NCI-H1417 (cell line): Measurements from ENCODE around the gene TMEM161A.
"Not testable (repeated sequence)": the region's sequence is repeated elsewhere in the genome, so short reads cannot be mapped to it uniquely, and the experiment has no call there.

ENCODE experiments used
- DNase-seq, 3 experiments: peaks; one replicate each; lab custom pipeline; 2025; lab: John Stamatoyannopoulos, UW

The TMEM161A gene

DNA sequence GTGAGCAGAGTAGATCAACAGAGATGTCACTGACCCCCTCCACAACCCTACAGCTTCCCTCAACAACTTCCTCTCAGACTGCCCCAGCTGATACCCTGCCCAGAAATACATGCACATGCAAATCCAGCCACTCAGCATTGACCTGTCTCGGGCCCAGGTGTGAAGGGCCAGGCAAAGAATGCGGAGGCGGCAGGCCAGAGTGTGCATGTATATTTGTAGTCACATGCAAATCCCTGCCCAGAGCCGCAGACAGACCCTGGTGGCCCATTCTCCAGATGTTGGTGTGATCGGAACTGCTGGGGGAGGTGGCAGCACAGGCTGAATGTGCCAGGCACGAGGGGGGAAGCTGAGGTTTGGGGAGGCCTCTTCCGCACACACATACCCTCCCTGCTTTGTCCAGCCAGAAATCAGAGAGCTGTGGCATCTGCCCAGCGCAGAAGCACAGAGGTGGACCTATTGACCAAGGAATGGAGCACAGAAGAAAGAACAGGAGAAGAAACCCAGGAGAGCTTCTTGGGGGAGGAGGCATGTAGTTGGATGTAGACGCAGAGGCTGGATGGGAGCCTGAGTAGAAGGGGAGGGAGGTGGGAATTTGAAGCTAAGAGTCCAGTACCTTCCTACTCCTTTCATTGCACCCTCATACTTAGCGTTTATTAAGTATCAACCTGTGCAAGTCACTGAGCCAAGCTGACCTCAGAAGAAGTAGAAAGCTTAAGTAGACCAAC lies 17.4 kb upstream of the TMEM161A start:
- no peak for DNase-seq

DNA sequence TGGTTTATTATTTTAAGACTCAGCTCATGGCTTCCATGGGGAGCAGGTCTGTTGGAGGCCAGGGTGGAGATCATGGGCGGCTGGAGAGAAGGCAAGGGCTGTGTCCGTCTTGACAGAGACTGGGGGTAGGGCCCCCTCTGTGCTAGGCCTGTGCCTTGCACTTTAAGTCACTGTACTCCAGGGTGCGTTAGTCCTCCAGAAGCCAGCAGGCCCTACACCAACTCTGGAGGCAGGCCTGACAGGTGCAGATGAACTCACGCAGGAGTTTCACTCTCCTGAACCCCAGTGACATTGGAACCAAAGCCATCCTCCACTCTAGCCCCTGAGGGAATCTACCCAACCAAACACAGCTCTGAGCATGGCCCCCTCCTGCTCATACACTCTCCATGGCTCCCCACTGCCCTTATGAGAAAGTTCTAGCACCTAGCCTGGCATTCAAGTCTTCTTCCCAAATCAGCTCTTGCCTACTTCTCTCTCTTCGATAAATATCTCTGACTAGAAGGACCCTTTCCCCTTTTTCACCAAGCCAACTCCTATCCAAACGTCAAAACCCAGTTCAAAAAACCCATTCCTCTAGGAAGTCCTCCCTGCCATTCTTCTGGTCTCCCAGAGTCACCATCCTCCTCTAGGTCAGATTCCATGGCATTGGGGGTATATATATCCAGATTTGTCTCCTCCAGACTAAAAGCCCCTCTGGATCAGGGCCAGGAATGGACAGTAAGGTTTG lies 16.7 kb upstream of the TMEM161A start:
- no peak for DNase-seq

DNA sequence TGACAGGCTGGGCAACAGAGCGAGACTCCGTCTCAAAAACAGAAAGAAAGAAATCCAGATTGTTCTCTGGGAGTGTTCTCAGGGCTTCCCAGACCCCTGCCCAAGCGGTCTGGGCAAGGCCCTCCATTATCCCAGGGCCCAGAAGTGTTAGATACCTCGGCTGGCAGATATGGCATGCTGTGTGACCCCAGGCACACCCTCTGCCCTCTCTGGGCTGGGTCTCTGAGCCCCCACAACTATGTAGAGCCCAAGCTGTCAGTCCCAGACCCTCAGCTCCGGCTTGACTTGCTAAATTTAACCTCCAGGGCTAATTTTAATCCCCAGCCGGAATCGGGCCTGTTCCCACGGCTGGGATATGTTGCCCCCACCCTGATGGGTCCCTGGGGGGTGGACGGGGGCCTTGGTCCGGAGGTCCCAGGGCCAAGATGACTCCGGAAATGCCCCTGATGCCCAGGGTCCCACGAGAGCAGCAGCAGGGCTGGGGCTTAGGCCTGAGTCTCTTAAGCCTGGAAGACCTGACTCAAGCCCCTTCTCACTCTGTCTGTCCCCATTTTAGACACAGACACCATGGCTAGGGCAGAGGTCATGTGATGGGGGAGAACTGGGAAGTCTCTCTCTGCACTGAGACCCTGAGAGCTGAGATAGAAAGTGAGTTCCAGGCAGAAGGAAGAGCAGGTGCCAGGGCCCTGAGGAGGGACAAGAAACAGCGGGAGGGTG lies 14.5 kb upstream of the TMEM161A start:
- no peak for DNase-seq

DNA sequence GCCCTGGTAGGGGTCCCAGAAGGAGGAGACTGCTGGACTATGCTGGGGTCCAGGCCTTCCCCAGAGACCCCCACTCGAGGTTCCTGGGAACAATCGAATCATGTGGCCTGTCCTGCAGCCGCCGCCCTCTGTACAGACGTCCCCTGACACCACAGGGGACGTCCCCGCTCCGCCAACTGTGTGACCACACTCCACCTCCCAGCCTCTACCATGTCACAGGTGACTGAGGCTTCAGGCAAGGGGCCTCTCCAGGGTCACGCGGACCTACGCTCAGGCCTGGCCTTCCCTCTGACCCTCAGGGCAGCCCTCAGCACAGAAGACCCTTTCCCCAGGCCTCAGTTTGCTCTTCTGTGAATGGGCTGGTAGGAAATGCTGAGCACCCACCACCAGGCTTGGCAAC lies 13.1 kb upstream of the TMEM161A start:
- DNase-seq = no peak

DNA sequence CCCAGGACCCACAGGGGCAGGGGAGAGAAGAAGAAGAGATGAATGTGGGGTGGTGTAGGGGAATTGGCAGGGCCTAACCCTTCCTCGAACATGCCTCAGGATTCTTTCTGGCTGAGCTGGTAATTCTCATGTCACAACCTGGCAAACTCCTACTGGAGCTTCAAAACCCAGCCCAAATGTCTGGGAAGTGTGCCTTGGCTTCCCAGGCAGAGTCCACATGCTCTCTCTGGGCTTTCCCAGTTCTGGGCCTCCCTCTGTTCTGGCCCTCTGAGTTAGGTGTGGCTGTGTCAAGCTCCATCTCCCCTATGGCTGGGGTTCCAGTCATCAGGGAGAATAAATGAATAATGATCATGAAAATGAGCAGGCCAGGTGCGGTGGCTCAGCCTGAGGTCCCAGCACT lies 11.2 kb upstream of the TMEM161A start:
- no peak for DNase-seq

DNA sequence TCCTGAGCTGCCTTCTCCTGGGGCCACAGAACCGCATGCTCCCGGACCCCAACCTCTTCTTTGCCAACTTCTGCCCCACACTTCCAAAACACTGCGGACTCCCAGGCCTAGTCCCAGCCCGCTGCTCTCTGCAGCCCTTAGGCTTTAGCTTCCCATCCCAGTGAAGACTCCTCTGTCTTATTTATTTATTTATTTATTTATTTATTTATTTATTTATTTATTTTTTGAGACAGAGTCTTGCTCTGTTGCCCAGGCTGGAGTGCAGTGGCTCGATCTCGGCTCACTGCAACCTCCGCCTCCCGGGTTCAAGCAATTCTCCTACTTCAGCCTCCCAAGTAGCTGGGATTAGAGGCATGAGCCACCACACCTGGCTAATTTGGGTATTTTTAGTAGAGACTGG lies 10.2 kb upstream of the TMEM161A start:
- not testable (repeated sequence) for DNase-seq

DNA sequence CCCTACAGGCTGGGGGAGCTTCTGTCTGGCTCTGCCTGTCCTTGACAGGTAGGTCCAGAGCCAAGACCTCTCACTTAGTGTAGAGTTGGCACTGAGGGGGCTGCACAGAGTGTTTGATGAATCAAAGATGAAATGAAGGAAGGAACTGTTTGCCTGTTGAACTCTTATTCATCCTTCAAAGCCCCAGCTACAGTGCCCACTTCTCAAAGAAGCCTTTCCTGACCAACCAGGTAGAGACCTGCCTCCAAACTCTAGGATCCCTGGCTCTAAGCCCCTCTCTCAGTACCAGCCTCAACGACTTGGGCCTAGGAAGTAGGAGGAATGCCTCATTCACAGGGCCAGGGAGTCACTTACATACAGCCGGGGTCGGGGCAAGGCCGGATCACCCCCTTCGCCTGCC lies 9.1 kb upstream of the TMEM161A start:
- no peak for DNase-seq

DNA sequence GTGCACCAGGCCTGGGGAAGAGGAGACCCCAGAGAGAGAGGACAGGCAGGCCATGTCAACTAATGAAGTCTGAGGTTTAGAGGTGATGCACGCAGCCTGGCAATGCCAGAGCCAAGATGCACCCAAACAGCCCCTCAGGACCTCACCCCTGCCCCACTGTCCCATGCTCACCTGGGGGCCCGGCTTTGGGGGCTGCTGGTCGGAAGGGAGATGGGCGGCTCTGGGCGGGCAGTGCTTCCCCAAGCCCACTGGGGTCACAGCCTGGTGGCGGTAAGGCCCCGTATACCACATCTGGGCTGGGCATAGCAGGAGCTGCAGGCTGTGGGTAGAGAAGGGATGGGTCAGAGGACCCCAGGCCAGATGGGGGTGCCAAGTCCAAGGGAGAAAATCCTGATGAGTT lies 8.6 kb upstream of the TMEM161A start:
- no peak for DNase-seq

DNA sequence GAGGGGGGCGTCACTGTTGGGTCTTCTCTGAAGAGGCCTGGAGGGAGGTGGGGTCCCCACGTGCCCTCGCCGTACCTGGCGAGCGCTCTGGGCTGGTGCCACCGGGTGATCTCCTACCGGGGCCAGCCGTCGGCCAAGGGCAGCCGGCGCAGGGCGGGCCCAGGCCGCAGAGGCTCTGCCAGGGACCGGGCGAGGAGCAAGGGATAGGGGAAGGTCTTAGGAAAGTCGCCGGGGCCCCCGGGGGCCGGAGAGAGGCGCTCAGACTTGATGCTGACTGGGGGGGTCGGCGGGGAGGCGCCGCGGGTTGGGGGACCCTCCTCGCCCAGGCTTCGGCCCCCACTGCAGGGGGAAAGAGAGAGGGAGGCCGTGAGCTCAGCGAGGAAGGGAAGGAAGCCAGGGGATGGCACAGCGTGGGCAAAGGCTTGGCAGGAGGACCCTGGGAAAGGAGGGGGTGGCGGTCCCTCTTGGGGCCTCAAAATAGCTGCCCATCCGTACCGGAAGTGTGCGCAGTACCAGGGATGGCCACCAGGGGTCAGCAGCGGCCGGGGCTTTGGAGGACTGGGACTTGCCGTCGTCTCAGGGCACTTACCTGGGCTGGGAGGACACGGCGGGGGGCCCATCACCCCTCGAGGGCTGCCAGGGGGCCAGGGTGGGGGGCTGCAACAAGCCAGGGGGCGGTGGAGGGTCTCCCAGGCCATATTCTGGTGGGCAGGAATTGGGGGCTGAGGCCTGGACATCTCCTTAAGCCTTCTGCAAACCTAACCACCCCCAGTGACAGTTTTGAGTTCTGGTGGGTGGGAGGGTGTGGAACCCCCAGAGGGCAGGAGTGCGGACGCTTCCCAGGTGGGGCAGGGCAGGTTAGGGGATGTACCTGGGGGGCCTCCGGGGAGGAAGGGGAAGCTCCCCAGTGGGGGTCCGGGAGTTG lies 7.7 kb upstream of the TMEM161A start:
- peak; percentile 30 to 71 (median 48) for DNase-seq

DNA sequence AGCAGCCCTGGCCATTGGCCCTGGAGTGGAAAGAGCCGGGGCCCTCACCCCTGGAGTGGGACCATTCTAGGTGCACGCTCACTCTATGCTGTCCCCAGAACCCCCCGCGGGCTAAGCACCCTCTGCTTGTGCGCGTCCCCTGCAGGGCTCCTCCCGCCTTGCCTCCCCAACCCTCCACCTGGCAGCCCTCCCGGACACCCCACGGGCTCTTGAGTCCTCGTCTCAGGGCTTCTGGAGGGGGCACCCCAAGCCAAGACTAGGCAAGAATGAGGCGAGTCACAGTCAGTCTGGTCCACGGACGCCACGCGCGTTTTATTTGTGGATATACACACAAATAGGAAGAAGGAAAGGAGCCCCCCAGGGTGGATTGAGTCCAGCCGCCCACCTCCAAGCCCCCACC lies 7.0 kb upstream of the TMEM161A start:
- no peak for DNase-seq

DNA sequence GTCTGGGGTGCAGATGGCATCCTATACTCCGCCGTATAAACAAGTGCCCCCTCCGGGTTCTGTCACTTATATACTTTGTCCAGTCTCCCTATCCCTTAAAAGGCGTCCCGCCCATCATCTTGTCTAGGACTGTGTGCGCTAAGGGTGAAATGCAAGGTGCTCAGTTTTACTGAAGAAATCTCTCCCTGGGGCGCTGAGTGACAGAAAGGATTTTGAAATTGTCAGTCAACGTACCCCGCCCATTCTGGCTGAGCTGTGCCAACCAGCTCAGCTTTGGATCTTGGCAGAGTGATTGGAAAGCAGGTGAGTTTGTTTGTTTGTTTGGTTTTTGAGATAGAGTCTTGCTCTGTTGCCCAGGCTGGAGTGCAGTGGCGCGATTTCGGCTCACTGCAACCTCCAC lies 4.1 kb upstream of the TMEM161A start:
- no peak for DNase-seq

DNA sequence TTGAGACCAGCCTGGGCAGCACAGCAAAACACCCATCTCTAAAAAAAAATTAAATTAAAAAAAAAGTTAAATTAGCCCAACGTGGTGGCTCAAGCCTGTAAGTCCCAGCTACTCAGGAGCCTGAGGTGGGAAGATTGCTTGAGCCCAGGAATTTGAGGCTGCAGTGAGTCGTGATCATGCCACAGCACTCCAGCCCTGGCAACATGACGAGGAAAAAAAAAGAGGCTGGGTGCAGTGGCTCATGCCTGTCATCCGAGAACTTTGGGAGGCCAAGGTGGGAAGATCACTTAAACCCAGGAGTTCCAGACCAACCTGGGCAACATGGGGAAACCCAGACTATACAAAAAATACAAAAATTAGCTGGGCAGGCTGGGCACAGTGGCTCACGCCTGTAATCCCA lies 2.2 kb upstream of the TMEM161A start:
- no peak for DNase-seq

DNA sequence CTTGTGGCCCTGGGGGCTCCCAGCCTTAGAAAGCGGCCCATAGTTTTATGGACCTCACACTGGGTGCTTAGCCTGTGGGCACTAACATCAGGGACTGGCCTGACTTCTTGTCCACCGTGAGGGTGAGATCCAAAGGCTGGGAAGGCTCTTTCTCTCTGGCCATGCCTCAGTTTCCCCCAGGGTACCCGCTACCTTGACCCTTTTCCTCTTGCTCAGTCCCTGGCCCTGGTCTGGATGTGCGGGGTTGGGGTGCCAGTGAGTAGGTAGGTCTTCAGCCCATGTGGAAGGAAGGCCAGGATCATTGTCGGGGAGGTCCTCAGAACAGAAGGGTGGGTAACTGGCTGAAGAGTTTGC lies 1.6 kb upstream of the TMEM161A start:
- no peak for DNase-seq

DNA sequence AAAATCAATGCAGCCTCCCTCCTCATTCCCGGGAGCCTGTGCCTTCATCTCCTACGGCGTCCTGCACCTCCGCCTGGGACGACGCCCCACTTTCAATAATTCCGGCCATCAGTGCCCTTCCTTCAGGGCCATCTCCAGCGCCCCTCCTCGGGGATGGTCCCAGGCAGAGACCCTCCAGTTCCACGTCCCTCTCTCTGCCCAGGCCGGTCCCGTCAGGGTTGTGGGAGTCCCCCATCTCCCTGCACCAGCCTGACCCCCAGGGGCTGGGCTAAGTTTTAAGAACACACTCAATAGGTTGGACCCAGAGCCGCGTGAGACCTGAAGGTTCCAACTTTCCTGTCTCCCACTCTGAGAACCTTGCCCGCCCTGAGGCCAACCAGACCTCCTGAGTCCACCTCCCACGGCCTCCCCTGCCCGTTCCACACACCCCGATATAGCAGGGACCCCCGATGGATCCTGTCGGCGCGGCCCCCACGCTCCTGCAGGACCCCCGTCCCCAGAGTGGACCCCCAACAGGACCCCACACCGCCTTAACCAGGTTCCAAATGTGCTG lies 646 bp downstream of the TMEM161A start:
- peak in 1 of 3 experiments; percentile 13 for DNase-seq

DNA sequence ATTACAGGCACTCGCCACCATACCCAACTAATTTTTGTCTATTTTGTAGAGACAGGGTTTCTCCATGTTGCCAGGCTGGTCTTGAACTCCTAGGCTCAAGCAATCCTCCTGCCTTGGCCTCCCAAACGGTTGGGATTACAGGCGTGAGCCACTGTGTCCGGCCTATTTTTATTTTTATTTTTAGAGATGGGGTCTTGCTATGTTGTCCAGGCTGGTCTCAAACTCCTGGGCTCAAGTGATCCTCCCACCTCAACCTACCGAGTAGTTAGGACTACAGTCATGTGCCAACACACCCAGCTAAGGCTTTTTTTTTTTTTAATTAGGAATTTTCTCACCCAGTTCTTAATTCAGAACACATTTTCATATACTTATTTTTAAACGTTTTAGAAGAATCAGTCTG lies 2.6 kb downstream of the TMEM161A start:
- DNase-seq = not testable (repeated sequence)

DNA sequence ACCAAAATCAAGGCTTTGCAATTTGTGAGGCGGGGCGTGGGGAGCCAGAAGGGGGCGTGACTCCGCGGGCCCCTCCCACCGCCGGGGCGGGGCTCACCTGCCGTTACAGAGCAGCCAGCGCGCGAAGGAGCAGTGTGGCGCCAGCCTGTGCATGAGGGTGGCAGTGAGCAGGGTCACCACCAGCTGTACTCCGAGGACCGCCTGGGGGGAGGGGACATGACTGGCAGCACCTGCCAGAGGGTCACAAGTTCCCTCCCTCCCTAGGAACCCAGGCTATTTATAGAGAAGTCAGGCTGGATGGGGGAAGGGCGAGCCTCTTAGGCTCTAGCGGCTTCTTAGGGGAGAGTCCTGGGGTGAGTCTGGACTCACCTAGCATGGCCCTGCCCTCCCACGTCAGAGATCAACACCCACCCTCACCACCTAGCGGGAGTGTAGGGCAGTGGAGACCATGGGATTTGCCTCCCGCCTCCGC lies 3.6 kb downstream of the TMEM161A start:
- DNase-seq = peak in 2 of 3 experiments; percentile 79 to 92

DNA sequence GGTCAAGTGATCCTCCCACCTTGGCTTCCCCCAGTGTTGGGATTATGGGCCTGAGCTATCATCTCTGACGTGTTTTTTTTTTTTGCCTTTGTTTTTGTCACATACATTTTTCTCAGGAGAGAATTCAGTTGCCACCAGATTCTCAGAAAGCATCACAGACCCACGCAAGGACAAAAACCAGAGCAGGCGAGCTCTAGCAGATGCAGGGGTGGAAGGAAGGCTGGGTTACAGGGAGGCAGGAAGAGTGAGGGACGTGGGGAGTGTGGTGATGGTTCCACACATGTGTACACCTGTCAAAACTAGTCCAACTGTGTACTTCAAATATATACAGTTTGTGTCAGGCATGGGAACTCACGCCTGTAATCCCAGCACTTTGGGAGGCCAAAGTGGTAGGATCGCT lies 4.3 kb downstream of the TMEM161A start:
- no peak for DNase-seq

DNA sequence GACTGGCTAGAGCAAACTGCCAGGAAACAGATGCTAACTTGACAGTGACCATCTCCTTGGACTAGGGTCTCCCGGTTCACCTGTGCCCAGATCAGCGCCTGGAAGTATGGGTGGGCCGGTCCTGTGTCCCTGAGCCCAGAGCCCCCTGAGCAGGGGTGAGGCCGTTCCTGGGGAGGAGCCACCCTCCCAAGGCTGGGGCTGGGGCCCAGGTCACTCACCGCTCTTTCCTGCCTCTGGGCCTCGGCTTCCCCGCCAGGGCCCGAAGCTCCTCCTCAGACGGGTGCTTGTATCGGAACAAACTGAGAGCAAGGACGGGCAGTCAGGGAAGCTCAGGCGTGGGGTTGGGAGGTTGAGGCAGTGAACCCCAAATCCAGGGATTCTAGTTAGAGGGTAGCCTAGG lies 5.4 kb downstream of the TMEM161A start:
- no peak for DNase-seq

DNA sequence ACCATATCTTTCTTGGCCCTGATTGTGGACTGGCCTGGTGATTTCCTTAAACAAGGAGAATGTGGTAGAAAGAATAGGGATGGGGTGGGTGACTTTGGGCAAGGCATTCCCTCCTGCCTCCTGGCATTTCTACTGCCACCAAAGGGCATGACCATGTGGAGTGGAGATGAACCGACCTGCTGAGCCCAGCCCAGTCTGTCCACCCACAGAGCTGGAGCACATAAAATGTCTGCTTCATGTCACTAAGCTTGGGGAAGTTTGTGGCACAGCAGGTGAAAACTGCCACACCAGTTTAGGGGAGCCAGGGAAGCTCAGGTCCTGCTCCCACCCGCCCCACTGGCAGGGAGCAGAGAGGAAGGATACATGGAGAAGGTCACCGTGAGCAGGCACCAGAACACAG lies 6.3 kb downstream of the TMEM161A start:
- no peak for DNase-seq

DNA sequence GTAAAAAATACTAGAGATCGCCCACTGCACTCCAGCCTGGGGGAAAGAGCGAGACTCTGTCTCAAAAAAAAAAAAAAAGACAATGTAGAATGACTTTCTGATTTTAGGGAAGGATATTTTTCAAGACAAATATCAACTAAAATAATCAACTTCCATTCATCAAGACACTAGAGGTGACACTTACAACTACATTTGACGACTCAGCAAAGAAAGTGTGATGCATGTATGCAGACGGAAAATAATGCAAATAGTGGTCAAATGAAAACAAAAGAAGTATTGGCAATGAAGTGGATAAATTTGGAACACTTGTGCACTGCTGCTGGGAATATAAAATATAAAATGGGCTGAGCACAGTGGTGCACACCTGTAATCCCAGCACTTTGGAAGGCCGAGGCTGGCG lies 12.2 kb downstream of the TMEM161A start:
- DNase-seq = no peak

DNA sequence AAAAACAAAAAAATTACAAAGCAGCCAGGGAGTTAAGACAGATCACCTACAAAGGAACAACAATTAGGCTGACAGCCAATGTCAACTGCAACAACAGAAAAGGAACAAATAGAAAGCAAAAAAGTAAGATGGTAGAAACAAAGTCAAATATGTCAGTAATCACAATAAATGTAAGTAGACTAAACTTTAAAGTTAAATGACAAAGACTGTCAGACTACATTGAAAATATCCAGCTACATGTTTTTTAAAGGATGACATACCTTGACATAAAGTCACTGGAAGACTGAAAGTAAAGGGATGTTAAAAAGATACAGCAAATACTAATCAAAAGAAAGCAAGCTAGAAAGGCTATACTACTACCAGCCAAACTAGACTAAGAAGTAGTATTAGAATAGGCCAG lies 14.9 kb downstream of the TMEM161A start:
- DNase-seq = no peak

DNA sequence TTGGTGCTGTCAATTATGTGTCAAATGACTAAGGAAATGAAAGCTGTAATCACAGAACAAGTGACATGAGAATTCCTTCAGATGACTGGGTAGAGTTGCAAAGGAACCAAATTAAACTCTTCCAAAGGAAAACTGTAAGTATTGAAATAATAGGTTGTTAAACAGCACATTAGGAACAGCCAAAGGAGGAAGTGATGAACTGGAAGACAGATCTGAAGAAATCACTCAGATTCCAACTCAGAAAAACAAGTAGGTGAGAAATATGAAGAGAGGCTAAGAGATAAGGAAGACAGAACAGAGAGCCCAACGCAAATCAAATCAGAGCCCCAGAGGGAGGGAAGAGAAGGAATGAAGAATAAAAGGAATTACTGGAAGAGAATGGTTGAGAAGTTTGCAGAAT lies 15.4 kb downstream of the TMEM161A start:
- DNase-seq = no peak
